Calu3 (cell line): Measurements from ENCODE around the gene DRAP1. TPM values are rescaled to one million over a fixed set of nuclear protein-coding genes. Genes with fewer than 3 reads are reported as not detected.

ENCODE experiments used
- BruUV-seq: library from RNA; stranded (reverse); fragments of 400-500 nt; replicated peaks from 2 replicates; lab custom pipeline; 2021; lab: Mats Ljungman, UMichigan
- CTCF ChIA-PET: fragments of 300-600 bp; sonication (Branson Sonifier 250); formaldehyde crosslinking; loops from one replicate; lab custom pipeline; 2022; ENCODE audit warnings: antibody characterized with exemption; lab: Charles Lee
- DNase-seq: peaks from one replicate; pipeline ENCODE4 v3.0.0; 2022
- H3K27ac Mint-ChIP-seq: one replicate; pipeline ENCODE4 v1.8.0; 2022; ENCODE audit warnings: mixed read lengths; ENCODE audit not compliant: unreplicated experiment
- H3K27me3 Mint-ChIP-seq: one replicate; pipeline ENCODE4 v1.8.0; 2022; ENCODE audit warnings: mixed read lengths; ENCODE audit not compliant: unreplicated experiment
- H3K36me3 Mint-ChIP-seq: one replicate; pipeline ENCODE4 v1.8.0; 2022; ENCODE audit warnings: mild to moderate bottlenecking, moderate library complexity, mixed read lengths; ENCODE audit not compliant: insufficient read depth, unreplicated experiment
- H3K4me1 Mint-ChIP-seq: one replicate; pipeline ENCODE4 v1.8.0; 2022; ENCODE audit warnings: mild to moderate bottlenecking, low read depth, mixed read lengths; ENCODE audit not compliant: unreplicated experiment
- H3K4me3 Mint-ChIP-seq: one replicate; pipeline ENCODE4 v1.8.0; 2022; ENCODE audit warnings: mild to moderate bottlenecking, low read depth, moderate library complexity, mixed read lengths; ENCODE audit not compliant: unreplicated experiment
- H3K9me3 Mint-ChIP-seq: one replicate; pipeline ENCODE4 v1.8.0; 2022; ENCODE audit warnings: low read depth, mixed read lengths; ENCODE audit not compliant: unreplicated experiment
- CTCF ChIP-seq: fragments of 200-600 bp; IDR thresholded peaks from one replicate; pipeline ENCODE4 v1.8.0; 2022; ENCODE audit warnings: antibody characterized with exemption; ENCODE audit not compliant: unreplicated experiment
- intact Hi-C: fragments of 100-400 bp; cut with micrococcal nuclease; formaldehyde crosslinking; loops from one replicate; pipeline ENCODE4 v1.10.0; 2022; ENCODE audit not compliant: unreplicated experiment
- total RNA-seq: library from RNA; stranded (reverse); gene quantifications from 2 replicates; pipeline ENCODE4 v1.2.3, GENCODE V29; 2022

DRAP1 gene
- total RNA-seq, 1 experiment from 2014 or later: 114 TPM

GRCh38 chr11:65945430-65945911 lies 26.2 kb downstream of the DRAP1 start, which contains the start of gene TSGA10IP:
TSS of gene TSGA10IP (plus strand) at chr11:65945480. CDS start at chr11:65945676, 196 bp downstream.
- no peaks in the 10 kb centered on the region for H3K9me3 Mint-ChIP-seq
- no peak for TF ChIP-seq CTCF
- no TSS peak for BruUV-seq
- intact Hi-C loops: no loop called here
- DNase-seq: no peak
- no peak within 1 kb of the TSS for H3K27ac Mint-ChIP-seq
- H3K4me1 Mint-ChIP-seq: no peaks in the 10 kb centered on the region
- H3K36me3 Mint-ChIP-seq: peaks cover 5% of the 10 kb centered on the region
- peaks cover 39% of the 10 kb centered on the region for H3K27me3 Mint-ChIP-seq
- CTCF ChIA-PET: no interaction called here
- no peak within 1 kb of the TSS for H3K4me3 Mint-ChIP-seq

- Mint-ChIP-seq H3K9me3 (no peaks in the 10 kb centered on the region), H3K4me3 (no peak overlapping the region), H3K27me3 (peaks cover 33% of the 10 kb centered on the region), H3K4me1 (no peaks in the 10 kb centered on the region), H3K36me3 (peaks cover 5% of the 10 kb centered on the region), H3K27ac (no peak overlapping the region)
- no peak for TF ChIP-seq CTCF
- DNase-seq: no peak
- CTCF ChIA-PET: no interaction called here
- no TSS peak for BruUV-seq
- intact Hi-C loops: no loop called here
Observed at GRCh38 chr11:65945941-65946558, 26.8 kb downstream of the DRAP1 start.

- H3K4me1 Mint-ChIP-seq: no peaks in the 10 kb centered on the region
- no peak for DNase-seq
- no TSS peak for BruUV-seq
- H3K27me3 Mint-ChIP-seq: peaks cover 27% of the 10 kb centered on the region
- H3K9me3 Mint-ChIP-seq: no peaks in the 10 kb centered on the region
- TF ChIP-seq CTCF: no peak
- CTCF ChIA-PET: no interaction called here
- peaks cover 5% of the 10 kb centered on the region for H3K36me3 Mint-ChIP-seq
- H3K4me3 Mint-ChIP-seq: no peak overlapping the region
- no peak overlapping the region for H3K27ac Mint-ChIP-seq
- intact Hi-C loops: no loop called here
Observed at GRCh38 chr11:65946655-65947054, 27.4 kb downstream of the DRAP1 start.

- no peak for TF ChIP-seq CTCF
- Mint-ChIP-seq H3K36me3 (peaks cover 5% of the 10 kb centered on the region), H3K27me3 (peaks cover 22% of the 10 kb centered on the region), H3K4me1 (no peaks in the 10 kb centered on the region), H3K4me3 (no peak overlapping the region), H3K27ac (no peak overlapping the region), H3K9me3 (no peaks in the 10 kb centered on the region)
- BruUV-seq: no TSS peak
- intact Hi-C loops: no loop called here
- no peak for DNase-seq
- CTCF ChIA-PET: no interaction called here
Observed at GRCh38 chr11:65947133-65947532, 27.9 kb downstream of the DRAP1 start.
